WI38 (cell line): ENCODE data around the gene FLNC.

Experiments used
- H3K4me3 ChIP-seq: 2 replicates; pipeline ENCODE4 v1.5.1; 2011; ENCODE audit warnings: low read depth, mild to moderate bottlenecking, control low read depth, low read length
- TF ChIP-seq, protein P1 (sequence below): IDR thresholded peaks from 2 replicates; pipeline ENCODE4 v1.5.1; 2012; ENCODE audit warnings: low read depth, mild to moderate bottlenecking, control low read depth, low read length

The FLNC gene

DNA sequence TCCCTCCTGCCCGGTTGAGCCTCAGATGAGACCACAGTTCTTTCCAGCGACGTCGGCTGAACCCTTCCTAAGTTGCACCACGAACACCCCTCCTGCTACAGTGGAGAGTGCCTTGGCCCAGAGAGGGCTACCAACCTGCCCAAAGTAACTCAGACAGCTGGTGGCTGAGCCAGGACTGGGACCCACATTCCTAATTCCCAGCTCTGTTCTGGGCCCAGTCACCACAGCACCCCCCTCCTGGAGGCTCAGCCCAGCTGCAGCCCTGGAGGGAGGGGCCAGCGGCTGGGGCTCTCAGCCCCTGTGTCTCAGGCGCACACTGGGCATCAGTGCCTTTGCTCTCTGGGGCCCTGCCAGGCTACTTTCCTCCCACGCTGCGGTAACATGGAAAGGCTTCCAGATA lies 43.0 kb downstream of the FLNC start:
- H3K4me3 ChIP-seq, result no peak overlapping the region
- TF ChIP-seq, protein P1, sequence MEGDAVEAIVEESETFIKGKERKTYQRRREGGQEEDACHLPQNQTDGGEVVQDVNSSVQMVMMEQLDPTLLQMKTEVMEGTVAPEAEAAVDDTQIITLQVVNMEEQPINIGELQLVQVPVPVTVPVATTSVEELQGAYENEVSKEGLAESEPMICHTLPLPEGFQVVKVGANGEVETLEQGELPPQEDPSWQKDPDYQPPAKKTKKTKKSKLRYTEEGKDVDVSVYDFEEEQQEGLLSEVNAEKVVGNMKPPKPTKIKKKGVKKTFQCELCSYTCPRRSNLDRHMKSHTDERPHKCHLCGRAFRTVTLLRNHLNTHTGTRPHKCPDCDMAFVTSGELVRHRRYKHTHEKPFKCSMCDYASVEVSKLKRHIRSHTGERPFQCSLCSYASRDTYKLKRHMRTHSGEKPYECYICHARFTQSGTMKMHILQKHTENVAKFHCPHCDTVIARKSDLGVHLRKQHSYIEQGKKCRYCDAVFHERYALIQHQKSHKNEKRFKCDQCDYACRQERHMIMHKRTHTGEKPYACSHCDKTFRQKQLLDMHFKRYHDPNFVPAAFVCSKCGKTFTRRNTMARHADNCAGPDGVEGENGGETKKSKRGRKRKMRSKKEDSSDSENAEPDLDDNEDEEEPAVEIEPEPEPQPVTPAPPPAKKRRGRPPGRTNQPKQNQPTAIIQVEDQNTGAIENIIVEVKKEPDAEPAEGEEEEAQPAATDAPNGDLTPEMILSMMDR, result no peak

DNA sequence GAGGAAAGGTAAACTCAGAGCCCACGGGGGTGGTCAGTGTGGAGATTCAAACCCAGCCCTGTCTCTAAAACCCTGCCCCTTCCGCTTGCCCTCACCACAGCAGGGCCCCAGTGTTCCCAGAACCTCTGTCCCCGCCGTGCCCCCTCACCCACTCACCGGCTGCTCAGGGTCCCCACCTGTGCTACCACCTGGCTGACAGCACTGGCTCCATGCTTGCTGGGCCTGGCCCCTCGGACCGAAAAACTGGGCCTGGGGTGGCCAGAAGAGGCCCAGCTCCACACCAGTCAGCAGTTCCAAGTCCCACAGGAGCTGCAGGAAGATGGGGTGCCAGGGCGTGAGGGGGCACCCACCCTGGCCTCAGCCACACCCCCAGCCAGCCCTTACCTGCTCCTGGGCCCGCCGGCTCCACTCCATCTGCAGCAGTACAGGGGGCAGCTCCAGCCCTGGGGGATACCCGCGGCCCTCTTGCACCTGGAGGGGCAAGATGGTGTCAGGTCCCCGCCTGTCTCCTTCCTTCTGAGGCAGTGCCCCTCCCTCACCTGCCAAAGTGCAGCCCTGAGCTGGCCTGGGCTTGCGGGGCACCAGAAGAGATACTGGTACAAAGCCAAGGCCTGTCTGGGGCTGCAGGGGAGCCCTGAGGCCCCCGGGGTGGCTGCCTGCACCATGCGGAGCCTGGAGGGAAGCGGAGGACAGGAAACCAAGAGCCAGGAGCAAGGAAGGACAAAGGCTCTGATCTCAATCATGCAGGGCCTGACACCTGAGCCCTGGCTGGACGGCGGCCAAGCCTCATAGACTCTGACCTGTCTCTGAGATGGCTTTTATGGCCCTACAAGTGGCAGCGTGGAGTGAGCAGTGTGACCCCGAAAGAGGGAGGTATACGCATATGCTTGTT lies 44.2 kb downstream of the FLNC start:
- H3K4me3 ChIP-seq, result no peak overlapping the region
- TF ChIP-seq, protein P1, result no peak

DNA sequence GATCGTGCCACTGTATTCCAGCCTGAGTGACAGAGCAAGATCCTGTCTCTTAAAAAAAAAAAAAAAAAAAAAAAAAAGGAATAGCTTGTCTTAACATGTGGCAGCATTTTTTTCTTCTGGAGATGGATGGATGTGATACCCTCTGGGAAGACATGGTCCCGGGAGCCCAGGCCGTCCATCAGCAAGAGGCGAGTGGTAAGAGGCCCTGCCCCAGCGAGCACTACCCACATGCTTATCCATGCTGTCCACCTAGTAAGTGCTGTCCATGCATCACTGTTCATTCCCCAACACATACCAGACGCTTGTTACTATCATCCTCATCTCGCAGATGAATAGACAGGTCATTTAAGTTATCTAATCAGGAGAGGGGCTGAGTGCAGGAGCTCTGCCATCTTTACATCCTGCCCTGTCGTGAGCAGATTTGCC lies 45.3 kb downstream of the FLNC start:
- TF ChIP-seq, protein P1, result no peak
- no peak overlapping the region for H3K4me3 ChIP-seq

DNA sequence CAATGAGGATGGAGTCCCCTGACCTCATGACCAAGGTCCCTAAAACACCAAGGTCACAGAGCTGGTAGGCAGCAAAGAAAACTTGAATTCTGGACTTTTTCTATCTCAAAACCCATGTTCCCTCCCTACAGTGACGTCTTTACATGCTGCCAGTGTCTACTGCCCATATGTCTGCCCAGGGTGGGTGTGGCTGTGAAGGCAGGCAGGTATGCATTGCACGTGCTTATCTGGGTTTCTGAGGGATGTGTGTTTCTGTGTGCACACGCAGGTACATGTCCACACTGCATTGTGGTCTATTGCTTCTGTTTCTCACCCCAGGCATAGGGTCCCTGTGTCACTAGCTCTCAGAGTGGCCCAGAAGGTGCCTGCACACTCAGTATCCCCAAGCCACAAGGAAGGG lies 45.9 kb downstream of the FLNC start:
- TF ChIP-seq, protein P1, result no peak

DNA sequence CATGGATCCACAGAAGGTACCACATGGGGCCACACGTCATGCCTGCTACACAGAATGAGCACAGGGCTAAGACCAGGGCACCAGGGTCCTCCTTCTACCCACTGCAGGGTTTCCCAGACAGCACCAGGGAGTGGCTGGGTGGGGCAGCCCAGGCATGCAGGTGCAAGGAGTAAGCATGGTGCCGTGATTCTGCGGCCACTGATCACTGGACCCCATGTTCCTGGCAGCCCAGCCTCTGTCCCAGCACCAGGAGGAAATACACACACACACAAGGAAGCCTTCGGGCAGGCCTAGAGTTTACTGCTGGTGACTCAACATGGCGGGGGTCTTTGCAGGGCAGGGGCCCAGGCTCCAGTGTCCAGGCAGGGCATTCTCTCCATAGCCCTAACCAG lies 46.4 kb downstream of the FLNC start:
- H3K4me3 ChIP-seq, result no peak overlapping the region
- TF ChIP-seq, protein P1, result no peak

More for the DNA sequence above, 45.9 kb downstream of the FLNC start:
- H3K4me3 ChIP-seq, result no peak overlapping the region

DNA sequence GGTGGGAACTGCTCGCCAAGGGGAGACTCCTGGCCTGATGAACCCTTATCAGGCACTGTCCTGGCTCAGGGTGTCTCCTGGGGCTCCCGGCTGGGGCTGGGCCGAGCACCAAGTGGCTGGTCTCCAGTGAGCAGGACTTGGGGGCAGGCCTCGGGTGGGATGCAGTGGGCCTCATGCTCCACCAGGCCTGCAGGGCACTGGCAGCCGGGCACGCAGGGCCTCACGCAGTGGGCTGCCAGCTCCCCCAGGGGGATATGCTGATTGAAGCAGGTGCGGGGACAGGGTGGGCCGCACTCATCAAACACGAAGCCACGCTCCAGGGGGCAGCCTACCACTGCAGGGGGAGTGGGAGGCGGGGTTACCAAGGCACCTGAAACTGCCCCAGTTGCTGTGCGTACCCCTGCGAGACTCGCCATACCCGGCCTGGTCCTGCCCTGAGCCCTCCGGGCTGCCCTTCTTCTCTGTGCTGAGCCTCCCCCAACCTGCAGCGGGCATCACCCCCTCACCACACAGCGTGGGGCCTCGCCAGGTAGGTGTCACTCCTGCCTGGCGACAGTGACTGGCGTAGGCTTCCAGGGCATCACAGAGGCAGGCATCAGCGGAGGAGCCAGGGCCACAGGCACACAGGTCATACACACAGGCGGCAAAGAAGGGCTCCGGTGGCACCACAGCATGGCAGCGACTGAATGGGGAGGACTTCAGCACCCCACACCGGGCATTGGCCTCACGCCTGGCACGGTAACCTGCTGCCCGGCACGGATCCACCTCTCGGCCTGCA lies 47.0 kb downstream of the FLNC start:
- H3K4me3 ChIP-seq, result no peak overlapping the region

More for the DNA sequence above, 47.0 kb downstream of the FLNC start:
- TF ChIP-seq, protein P1, result no peak
